HG03025 (cell line): ENCODE data around the gene CCM2.
"Not testable (repeated sequence)": the region's sequence is repeated elsewhere in the genome, so short reads cannot be mapped to it uniquely, and the experiment has no call there.

Source experiments
- ATAC-seq: cut with Tn5 transposase; IDR thresholded peaks from one replicate; pipeline ENCODE4 v1.9.1; 2021; ENCODE audit warnings: mild to moderate bottlenecking, moderate library complexity; ENCODE audit not compliant: unreplicated experiment, low FRiP score

The CCM2 gene

DNA sequence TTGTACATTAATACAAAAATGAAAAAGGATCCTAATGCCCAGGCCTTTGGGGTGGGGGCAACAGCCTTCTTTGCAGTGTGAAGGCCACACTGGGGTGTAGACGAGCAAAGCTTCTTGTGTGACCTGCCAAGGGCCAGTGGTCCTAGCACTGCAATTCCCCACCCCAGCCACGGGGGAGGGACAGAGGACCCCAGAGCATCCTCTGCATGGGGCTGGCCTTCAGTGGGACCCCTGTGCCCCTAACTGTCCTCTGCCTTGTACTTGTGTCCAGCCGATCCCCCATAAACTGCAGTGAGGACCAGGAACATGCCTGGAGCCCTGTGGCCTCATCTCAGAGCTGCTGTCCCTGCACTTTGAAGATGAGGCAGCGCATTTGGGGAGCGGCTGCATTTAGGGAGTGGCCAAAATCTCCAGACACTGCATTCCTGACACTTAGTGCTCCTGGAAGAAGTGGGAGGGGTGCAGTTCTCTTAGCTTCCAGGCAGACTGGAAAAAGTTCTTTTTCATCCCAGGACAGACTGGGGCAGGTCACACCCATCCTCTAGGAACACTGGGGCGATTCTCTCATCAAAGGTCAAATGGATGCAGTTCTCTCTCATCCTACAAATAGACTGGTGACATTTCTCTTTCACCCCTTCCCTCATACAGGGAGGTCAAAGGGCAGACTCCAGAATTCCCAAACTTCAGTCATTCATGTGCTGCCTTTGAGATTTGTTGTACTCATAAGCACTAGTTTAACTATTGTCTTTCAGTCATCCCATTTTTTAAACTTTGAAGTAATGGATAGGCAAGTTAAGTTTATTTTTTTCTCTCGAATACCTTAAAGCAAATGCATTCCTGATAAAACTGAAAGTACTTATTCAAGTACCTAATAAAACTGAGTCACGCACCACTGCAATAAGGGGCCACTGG lies 20.3 kb upstream of the CCM2 start:
- no peak for ATAC-seq

DNA sequence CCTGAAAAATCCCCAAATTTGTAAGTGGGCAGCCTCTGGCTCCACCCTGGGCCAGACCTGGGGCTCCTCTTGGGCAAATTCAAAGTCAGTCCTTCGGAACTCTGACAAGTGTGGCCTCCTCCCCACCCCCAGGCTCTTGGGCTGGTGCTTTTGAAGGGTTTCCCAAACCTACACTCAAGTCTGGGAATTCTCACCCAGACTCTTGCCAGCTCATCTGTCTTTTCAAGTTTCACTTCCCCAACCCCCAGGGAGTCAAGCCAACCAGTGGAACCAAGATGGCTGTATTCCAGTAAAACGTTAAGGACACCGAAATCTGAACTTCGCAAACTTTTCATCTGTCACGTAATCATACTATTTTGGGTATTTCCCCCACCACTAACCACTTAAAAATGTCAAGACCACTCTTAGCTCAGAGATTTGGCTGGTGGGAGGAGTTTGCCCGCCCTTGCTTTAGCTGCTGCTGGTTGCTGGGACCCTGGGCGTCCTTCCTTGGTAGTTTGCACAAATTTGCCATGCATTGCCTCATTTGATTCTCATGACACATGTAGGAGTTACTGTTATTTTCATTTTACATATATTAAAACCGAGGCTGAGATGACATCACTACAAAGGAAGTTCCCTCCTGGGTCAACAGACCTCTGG lies 19.5 kb upstream of the CCM2 start:
- ATAC-seq = no peak

DNA sequence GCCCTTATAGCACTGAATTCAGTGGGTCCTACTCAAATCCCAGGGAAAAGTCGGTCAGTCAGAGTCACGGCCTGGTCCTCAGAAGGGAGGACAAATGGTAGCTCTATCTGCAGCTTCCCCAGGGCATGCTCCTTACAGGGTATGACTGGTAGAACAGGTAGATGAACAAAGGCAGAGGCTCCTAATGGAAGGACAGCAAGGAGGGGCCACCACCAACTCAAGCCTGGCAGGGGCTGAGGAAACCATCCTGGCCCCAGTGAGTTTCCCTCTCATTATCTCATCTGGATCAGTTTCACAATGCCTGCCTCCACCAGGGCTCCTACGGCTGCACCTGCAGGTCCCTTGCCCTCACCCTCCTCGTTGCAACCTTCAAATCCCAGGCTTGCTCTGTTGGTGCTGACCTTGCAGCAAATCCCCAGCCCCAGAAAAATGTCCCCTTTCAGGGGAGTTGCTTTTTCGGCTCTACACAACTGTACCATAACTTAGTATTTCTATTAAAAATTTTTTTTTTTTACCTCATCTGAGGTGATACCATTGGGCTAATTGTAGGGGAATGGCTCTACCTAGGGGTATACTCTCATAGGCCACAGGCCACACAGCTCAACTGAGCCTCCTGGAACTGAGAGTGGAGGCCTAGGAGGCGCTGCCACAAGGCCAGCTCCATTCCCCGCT lies 18.8 kb upstream of the CCM2 start:
- ATAC-seq = no peak

DNA sequence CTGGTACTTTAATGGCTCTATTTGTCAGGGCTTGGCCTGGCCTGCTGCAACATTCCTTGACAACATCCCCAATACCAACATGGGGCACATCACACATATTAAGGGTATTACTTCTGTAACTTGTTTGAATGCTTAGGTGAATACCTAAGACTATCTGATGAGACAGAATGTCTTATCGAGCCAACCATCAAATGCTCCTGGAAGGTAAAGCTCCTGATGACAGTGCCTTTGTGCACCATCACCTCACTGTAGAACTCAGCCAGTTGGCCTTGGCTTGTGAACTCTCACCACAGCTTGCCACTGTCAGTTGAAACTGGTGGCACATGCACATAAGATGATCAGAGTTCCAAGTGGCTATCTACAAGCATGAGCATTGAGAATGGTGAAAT lies 17.5 kb upstream of the CCM2 start:
- no peak for ATAC-seq

DNA sequence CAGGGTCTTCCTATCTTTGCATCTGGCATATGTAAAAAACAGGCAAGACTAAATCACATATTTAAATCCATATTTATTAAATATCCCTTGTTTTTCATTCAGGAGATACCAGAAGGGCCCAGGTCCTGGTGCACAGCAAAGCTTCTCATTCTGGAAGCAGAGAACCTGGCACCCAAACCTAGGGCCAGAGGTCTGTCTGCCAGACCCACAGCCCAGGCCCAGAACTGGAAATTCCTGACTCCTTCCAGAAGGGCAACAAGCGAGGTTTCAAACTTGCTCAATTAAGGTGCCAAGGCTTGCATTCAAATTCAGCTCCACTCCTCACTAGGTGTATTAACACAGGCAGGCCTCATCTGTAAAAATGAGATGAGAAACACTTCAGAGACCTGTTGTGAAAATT lies 17.0 kb upstream of the CCM2 start:
- ATAC-seq = no peak

DNA sequence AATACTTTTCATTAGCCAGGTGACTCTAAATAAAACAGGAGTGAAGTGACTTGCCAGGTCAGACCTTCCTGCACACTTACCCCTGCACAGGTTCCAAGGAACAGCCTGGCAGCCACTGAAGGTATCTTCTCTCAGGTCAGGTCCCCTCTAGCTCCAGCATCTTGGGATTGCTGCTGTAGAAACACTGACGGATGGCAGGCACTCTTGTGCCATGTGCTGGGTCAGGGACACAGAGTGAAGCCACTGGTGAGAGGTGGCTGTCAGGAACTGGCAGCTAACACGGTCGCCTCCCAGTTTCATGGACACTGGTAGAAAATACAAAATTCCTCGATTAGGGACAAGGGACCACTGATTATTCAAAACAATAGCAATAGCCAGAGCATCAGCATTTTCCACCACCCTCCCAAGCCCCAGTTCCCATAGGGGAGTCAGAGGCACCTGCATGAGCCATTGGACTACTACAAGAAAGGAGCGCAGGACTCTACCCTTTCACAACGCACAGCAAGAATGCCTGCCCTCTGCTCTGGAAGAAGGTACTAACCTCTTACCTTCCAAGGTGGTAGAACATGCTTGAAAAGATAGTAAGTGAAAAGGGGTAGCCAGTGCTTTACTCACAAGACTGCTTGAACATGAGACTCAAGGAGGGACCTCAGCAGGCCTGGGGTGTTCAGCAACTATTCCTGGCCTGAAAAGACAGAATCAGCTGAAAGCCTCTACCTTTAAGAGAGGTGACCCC lies 16.1 kb upstream of the CCM2 start:
- no peak for ATAC-seq

DNA sequence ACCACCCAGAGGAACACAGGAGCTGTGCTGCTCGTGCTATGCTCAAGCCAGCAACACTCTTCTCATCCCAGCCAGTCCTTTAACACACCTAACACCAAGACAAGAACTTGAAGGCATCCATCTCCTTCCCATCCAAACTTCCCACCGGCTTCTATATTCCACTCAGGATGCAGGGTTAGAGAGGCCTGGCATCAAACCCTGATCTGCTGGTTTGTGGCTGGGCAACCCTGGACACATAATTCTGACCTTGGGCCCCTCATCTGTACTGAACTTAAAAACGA lies 15.6 kb upstream of the CCM2 start:
- ATAC-seq = no peak

DNA sequence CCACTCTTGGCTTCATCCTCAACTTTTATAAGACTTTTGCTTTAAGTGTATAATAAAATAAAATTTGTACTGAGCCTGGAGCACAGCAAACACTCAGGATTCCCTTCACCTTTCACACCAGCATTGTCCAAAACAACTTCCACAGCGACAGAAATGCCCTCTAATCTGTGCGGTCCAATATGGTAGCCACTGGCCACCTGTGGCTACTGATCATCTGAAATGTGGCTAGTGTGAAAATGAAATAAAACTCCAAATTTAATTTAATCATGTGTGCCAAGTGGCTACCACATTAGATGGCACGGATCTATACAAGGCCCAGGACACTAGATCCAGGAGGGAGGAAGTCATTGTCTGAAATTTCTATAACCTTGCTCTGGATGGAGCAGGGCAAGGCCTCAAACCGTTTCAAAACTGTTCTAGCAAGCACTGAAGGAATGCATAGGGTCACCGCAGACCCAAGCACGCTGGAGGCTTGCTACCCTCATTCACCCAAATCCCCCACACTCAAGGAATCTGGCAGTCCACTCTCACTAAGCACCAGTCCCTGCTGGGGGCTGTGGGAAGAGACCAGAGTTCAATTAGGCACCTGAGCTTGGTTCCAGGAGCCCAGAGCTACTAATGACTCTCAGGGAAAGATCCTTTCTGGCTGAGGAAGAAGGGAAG lies 14.8 kb upstream of the CCM2 start:
- ATAC-seq = no peak

DNA sequence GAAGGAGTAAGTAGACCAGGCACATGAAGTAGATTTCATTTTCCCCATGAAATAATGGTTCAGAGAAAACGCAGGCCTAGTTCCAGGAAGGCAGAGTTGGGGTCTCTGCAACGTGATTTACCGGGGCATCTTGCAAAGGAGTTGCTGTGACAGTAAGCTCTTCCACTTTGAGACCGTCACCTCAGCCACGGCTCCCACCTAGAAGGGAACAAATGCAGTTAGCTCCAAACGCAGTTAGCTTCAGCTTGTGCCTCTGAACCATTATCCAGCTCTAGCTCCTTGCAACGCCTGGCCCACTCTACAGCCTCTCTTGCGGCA lies 14.1 kb upstream of the CCM2 start:
- ATAC-seq = peak; percentile 34

DNA sequence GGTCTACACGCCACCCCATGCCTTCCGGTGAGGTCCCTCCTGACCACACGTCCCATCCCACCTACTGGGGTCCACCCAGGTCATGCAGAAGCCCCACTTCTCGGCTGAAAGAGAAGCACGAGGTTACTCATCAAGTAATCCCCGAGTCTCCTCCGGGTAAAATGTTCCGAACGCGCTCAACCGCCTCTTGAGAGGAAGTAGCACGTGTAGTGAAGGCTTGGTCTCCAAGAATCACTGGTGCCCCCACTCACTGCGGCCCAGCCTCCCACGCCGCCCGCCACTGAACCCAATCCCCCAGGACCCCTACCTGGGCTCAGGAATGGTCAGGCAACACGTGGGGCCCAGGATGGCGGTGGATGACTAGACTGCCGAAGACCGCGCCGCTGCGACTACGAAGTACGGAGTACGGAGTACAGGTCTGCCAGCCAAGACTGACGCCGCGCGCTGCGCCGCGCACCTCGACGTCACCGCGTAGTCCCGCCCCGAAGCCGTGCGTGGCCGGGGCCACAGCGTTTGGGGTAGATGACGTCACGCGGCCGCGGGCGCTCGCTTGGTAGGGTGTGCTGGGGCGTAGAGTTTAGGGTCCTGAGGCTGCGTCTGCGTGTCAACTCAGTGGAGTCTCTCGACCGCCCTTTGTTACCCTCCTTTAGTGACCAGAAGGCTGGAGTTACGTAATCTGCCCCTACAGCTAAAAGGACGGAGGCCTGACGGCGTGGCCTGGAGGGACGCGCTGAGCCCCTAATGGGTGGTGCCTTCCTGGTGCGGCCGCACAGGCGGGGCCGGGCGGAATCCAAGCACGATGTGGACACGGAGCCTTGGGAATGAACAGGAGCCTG lies 13.6 kb upstream of the CCM2 start:
- ATAC-seq = peak; percentile 90

DNA sequence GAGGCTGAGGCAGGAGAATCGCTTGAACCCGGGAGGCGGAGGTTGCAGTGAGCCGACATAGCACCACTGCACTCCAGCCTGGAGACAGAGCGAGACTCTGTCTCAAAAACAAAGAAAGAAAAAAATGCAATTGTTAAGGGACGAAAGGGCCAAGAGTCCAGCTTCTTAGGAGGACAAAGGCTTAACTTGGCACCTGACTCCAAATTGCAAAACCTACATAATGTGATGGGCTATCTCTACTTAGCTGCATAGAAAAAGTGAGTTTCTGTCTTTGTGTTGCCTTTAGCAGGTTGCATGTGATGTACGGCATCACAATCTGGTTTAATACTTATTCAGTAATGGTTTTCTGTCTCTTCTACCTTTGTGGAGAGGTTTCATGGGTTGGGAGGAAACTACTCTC lies 12.5 kb upstream of the CCM2 start:
- no peak for ATAC-seq

DNA sequence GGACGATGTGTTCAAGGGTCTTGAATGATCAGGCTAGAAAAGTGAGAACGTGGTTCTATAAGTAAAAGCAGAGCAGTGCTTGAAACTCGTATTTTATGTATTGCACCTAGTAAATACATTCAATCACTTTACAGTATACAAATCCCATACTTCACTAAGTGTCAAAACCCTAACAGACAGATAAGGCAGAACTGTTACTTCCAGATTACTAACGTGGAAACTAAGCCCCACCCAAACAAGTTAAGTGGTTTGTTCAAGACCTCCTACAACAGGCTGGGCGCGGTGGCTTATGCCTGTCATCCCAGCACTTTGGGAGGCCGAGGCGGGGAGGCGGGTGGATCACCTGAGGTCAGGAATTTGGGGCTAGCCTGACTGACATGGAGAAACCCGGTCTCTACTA lies 12.0 kb upstream of the CCM2 start:
- ATAC-seq = no peak

DNA sequence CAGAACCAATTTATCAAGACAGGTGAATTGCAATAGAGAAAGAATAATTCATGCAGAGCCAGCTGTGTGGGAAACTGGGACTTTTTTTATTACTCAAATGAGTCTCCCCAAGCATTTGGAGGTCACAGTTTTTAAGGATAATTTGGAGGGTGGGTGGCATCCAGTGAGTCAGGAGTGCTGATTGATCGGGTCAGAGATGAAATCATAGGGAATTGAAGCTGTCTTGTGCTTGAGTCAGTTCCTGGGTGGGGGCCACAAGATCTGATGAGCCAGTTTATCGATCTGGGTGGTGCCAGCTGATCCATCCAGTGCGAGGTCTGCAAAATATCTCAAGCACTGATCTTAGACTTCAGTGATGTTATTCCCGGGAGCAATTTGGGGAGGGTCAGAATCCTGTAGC lies 11.3 kb upstream of the CCM2 start:
- ATAC-seq = no peak

DNA sequence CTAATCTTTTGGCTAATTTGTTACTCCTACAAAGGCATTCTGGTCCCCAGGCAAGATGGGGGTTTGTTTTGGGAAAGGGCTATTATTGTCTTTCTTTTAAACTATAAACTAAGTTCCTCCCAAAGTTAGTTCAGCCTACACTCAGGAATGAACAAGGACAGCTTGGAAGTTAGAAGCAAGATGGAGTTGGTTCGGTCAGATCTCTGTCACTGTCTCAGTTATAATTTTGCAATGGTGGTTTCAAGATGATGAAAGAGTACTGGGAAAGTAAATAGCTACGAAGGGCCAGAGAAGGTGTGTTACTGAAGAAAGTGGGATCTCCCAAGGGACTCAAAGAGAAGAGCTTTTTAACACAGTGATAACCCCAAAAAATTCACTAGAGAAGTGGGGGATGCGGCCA lies 10.9 kb upstream of the CCM2 start:
- no peak for ATAC-seq

DNA sequence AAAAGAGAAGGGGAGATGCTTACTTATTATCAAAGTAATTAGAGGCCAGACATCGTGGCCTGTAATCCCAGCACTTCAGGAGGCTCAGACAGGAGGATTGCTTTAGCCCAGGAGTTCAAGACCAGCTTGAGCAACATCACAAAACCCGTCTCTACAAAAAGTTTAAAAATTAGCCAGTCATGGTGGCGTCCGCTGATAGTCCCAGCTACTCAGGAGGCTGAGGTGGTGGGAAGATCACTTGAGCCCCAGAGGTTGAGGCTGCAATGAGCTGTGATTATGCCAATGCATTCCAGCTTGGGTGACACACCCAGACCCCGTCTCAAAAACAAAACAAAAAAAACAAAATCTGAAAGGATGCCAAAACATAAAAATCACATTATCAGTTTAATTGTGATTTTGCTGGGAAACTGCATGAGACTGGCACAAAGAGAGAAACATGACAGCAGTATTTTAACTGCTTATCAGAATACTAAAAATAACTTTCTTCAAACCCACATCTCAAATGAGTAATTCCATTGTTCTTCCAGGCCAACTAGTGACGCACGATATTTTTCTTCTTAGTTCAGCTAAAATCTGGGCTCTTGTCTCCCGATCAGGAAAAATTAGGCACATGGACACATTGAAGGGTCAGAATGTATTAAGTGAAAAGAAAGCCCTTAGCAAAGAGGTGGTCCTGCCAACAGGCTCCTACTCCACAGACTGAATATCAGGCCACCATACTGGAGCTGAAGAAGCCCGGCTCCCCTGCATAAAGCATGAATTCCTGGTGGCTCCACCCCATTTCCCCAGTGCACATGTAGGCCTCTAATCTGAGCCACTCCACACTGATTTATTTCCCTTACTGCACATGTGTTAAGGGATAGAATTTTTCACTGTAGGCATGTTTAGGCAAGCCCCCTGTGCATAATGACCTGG lies 9.6 kb upstream of the CCM2 start:
- no peak for ATAC-seq

DNA sequence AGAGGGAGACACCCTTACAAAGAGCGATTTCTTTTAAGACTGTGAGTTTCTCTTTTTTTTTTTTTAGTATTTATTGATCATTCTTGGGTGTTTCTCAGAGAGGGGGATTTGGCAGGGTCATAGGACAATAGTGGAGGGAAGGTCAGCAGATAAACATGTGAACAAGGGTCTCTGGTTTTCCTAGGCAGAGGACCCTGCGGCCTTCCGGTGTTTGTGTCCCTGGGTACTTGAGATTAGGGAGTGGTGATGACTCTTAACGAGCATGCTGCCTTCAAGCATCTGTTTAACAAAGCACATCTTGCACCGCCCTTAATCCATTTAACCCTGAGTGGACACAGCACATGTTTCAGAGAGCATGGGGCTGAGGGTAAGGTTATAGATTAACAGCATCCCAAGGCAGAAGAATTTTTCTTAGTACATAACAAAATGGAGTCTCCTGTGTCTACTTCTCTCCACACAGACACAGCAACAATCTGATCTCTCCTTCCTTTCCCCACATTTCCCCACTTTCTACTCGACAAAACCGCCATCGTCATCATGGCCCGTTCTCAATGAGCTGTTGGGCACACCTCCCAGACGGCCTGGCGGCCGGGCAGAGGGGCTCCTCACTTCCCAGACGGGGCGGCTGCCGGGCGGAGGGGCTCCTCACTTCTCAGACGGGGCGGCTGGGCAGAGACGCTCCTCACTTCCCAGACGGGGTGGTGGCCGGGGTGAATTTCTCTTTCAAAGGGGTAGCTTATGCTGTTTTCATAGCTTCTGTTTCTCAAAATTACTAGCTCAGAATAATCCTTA lies 7.8 kb upstream of the CCM2 start:
- ATAC-seq = not testable (repeated sequence)

DNA sequence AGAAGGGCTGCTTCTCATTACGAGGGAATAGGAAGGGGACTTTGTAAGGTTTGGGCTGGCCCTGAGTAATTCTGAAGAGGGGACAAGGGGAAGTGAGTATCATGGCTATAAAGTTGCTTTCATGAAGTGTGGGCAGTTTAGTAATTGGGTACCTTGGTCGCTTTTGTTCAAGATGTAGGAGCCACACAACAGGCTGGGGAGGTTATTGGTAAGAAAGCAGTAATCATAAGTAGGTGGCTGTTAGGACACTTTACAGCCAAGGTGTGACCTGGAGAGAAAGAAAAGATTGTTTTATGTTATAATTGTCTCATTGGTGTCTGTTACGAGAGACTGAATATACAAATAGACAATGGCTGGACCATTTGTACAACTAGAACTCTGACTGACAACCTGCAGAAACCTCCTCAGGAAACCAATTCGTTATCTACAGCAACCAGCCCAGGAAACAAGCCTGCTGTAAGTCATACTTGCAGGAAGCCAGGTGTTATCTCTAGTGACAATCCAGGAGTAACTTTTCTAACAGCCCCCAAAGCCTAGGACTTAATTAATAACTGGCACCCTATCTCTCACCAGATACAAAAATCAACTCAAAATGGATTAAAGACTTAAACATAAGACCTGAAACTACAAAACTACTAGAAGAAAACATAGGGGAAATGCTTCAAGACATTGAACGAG lies 5.0 kb upstream of the CCM2 start:
- no peak for ATAC-seq
